GM19397 (cell line): ENCODE measurements around the gene DGKB.
"Not testable (repeated sequence)": the region's sequence is repeated elsewhere in the genome, so short reads cannot be mapped to it uniquely, and the experiment has no call there.

Experiments
- ATAC-seq: cut with Tn5 transposase; IDR thresholded peaks from one replicate; pipeline ENCODE4 v1.9.1; 2021; ENCODE audit warnings: mild to moderate bottlenecking, moderate library complexity; ENCODE audit not compliant: unreplicated experiment

The DGKB gene

DNA sequence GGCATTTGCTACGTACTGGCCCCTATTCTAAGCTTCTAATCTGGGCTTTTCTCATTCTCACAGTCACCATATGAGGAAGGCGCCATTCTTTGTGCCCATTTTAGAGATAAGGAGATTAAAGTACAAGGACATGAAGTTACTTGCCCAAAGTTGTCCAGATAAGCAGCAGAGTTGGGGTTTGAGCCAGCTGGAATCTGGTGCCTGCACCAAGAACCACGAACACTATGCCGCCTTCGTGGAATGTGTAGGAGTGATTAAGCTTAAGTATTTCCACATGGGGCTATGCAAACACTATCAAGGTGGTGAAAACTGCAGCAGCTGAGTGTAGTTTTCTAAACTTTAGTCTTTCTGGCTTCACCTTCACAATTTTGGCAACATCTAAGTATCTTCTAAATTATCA, 570.4 kb downstream of the DGKB start:
- ATAC-seq, result no peak

DNA sequence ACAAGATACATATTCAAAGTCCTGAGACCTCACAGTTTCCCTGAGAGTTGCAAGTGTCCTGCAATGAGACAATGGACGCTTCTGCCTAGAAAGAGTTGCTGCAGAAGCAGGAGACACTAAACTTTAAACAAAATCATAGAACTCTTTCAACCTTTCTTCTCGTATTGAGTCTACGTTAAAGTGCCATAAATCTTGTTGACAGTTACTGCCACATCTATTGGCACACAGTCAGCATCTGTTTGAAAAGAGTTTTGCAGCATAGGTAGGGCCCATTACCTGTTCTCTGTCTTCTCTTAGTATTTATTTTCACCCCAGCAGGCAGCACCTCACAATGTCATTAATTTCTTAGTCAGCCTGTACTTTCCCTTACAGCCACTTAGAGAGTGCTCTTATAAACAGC, 577.8 kb downstream of the DGKB start:
- no peak for ATAC-seq

DNA sequence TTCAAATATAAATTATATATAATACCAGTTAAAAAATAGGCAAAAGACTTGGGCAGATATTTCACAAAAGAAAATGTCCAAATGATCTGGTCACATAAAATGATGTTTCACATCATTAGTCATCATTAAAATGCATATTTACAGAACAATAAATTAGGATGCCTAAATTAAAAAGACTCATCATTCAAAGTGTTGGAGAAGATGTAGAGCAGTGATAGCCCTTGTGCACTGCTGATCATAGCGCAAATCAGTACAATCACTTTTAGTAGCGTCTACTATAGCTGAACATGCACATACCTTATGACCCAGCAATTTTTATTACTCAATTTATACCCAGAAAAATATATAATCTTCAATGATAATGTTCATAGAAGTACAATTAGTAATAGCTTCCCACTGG, 579.8 kb downstream of the DGKB start:
- no peak for ATAC-seq

DNA sequence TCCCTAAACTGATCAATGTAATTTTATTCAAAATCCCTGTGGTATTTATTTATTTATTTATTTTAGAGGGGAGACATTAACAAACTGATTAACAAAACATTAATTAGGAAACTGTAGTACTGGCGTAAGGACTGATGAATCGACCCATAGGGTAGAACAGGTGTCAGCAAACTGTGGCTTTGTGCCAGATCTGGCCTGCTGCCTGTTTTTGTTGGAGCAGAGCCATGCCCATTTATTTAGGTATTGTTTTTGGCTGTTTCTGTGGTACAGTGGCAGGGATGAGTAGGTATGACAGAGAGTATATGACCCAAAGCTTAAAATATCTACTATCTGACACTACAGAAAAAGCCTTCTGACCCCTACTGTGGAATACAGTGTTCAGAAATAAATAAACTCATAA, 580.6 kb downstream of the DGKB start:
- no peak for ATAC-seq

DNA sequence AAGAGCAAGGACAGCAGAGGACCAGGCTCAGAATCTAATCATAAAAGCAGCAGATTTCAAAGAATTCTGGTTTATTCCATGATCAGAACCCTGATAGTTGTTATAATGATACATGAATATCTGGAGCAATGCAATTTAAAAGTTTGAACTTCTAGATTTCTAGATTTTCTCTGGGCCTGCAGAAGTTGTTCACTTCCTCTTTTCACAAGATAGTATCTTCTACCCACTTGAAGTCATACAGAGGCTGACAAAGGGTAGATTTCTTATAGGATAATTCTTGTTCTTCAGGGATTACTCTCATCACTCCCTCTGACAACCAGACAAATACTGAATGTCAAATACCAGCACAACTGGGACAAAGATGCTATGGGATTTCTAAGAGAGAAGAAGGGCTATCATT, 593.1 kb downstream of the DGKB start:
- no peak for ATAC-seq

DNA sequence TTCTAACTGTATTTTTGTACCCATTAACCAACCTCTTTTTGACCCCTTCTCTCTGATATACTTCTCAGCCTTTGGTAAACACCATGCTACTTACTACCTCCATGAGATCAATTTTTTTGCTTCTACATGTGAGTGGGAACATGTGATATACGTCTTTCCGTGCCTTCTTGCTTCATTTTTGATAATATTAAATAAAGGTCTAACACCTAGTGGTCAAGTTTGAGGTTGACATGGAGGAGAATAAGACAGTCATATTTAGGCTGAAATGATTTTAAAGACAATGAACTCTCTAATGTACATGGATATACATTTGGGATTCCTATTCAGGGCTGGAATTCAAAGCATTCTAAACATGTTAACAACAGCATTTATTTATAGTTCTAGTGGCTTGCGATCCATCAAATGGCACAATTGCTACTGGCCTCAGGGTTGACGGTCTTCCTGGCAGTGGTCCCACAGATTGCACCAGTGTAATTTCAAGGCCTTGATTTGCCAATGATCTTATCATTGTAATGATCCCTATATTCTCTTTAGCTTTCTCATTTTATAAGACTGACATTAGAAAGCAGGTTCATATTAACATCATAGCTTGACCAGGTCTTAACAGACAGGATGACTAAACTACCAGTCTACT, 597.2 kb downstream of the DGKB start:
- no peak for ATAC-seq

DNA sequence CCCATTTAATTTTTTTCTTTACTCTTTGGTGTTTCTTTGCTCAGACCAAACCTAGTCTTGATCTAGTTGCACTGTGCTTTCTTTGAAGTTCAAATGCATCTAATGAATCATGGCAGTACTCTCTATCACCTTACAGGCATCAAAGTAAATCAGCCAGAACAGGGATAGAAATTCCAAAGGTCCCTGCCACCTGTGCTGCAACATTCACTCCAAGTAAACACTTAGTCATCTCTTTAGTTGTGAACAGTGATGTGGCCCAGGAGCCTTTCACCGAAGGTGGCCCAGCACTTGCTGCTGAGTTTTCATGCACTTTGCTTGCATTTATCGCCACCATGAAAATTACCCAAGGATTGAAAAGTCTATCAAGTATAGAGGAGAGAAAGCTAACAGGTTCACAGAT, 599.0 kb downstream of the DGKB start:
- no peak for ATAC-seq

DNA sequence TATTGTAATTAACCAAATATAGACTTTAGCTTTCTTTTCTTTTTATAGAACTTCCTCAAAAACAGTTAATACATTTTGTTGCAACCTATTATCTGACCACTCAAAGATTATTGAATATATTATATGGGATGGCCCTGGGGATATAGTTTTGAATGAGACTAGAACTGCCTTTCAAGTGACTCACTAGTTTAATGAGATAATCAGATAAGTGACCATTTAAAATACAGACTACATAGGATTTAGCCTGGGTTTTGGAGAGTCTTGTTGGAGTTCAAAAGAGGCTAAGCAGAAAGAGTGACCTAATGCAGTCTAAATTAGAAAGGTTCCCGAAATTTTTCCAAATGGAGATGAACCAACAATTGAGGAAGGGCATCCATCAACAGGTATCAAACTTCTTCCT, 607.9 kb downstream of the DGKB start:
- ATAC-seq, result no peak

DNA sequence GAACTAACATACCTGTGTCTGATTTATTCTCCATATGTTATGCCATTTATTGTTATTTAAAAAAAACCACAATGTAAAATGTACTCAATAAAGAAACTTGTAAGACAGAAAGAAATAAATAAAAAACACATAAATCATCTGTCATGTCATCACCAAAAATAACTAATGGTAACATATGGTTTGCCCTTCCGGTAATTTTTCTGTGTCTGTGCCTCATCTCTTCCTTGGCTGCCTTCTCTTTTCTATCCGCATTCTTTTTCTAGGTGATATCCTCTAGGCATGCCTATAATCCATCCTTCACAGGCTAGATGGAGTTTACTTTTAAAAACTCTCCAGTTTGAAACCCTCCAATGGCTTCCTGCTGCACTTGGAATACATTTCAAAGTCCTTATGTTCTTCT, 609.1 kb downstream of the DGKB start:
- no peak for ATAC-seq

DNA sequence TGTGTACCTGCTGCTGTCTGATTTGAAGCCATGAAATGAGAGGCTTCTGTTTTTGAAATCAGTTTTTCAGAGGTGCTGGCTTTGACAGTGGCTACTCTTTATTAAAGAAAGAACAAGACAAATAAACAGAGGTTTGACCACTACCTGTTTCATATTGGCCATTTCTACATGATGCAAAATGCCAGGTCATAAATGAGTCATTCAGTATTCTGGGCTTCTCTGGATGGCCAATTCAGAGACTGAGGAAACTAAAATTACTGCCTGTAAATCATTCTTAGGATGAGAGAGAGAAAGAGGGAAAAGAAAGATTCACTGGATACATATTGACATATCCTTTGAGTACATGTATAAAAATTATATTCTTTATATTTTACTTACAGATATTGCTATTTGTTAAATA, 609.8 kb downstream of the DGKB start:
- no peak for ATAC-seq

DNA sequence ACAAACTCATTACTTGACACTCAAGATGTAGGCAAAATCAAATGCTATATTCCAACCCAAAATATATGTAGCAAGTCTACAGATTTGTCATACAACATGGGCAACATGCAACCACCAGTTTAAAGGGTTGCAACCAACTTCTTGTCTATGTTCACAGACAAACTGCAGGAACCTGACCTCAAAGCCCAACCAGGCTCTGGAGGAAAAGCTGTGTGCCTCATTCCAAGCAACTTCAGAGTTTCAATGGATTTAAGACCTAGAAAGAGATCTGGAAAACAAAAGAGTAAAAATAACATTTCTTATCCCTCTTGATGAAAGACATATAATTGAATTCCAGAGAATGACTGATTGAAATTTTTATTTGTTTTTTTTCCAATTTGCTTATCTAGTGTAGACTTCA, 612.6 kb downstream of the DGKB start:
- no peak for ATAC-seq

DNA sequence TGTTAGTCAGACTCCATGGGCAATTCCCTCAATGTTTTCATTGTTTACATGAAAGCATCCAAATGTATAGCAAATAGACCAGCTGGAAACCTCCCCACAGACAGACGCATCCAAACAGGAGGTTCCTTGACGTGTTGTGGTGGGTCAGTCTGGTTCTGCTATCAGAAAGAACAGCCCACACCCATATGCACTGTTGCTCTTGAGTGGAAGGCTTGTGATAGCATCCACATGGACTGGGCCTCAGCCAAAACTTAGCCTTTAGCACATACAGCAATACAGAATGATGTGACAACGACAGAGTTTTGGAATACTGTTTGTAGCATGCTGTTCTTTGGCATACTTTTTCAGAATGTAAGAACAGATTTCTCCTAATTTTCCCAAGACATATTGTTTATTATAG, 613.9 kb downstream of the DGKB start:
- no peak for ATAC-seq

DNA sequence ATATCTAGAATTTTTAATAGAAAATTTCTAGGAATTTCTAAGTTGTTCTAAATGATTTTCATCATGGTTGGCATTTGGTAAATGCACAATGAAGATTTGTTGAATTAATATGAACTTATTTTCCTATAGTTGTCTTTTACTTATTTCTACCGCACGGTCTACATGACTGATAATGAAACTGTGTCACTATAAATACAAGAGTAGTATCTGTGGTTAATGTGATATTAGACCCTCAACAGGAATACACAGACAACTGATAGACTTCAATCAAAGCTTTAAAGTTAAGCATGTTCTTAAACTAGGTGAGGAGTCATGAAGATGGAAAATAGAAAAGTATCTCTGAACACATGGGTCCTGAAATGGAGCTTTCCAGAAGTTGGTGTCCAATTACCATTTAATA, 615.2 kb downstream of the DGKB start:
- ATAC-seq, result no peak

DNA sequence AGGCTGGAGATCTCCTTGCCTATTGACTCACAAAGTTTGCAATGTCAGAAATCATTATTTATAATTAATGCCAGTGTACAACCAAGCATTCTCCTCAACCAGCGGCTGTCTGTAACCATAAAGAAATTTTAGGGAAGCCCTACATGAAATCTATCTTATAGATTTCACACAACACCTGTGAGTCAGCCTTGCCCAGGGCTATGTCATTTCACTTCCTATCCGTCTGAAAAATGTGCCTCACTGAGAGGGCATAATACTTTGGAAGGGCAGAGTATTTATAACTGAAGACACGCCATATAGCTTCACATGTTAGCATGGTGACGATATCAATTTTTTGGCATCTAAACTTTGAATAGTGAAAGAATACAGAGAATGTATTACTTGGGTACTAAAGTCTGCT, 616.5 kb downstream of the DGKB start:
- ATAC-seq, result no peak

DNA sequence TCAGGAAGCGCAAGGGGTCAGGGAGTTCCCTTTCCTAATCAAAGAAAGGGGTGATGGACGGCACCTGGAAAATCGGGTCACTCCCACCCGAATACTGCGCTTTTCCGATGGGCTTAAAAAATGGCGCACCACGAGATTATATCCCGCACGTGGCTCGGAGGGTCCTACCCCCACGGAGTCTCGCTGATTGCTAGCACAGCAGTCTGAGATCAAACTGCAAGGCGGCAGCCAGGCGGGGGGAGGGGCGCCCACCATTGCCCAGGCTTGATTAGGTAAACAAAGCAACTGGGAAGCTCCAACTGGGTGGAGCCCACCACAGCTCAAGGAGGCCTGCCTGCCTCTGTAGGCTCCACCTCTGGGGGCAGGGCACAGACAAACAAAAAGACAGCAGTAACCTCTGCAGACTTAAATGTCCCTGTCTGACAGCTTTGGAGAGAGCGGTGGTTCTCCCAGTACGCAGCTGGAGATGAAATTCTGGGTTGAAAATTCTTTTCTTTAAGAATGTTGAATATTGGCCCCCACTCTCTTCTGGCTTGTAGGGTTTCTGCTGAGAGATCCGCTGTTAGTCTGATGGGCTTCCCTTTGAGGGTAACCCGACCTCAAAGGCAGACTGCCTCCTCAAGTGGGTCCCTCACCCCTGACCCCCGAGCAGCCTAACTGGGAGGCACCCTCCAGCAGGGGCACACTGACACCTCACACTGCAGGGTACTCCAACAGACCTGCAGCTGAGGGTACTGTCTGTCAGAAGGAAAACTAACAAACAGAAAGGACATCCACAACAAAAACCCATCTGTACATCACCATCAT, 623.3 kb downstream of the DGKB start:
- not testable (repeated sequence) for ATAC-seq

DNA sequence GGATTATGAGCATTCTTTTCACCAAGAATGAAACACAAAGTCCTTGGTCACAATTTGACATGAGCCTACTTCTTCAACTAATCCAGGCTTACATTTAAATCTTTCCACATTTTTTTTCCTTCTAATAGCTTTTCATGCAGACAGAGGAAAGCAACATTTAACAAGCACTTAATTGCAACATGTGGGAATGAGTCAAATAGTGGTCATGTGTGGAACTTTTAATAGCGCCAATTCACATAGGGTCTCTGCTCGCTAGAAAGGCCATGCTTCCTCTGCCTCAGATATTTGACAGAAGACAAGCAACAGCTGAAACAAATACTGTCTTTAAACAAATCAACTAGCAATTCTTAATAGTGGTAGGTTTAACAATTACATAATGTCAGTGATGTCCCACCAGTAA, 627.2 kb downstream of the DGKB start:
- ATAC-seq, result no peak

DNA sequence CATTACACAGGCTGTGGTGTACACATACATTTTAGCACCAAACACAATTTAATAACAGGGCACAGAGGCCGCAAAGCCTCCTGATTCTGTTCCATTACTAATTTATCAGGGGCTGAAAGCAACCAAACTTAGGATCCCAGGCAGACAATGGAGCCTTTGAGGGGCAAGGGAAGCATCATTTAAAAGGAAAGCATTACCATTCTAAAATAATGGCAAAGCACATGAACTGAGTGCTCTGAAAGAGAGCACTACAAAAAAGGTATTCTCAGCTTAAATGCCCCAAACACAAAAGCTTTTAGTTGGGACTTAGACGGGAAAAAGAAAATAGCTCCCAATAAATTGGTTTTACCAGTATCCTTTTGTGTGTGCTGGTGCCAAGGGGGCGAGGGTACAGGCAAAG, 631.1 kb downstream of the DGKB start:
- no peak for ATAC-seq

DNA sequence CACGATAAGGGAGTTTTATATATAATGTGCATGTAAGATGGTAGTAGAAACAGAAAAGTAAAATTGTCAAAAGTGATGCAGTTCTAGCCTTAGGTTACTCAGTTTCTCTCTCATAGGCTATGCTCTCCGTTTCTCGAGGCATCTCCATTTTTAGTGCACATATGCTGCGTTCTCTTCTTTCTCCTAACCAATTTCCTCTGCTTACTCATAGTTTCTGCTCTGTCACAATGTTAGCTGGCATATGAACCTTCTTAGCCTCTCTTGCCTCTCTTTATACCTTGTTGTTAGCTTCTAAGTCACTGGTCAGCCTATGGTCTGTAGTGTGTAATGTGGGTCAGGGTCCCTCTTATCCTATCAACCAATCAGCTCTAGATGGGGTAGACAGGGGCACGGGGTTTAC, 632.5 kb downstream of the DGKB start:
- ATAC-seq, result no peak

DNA sequence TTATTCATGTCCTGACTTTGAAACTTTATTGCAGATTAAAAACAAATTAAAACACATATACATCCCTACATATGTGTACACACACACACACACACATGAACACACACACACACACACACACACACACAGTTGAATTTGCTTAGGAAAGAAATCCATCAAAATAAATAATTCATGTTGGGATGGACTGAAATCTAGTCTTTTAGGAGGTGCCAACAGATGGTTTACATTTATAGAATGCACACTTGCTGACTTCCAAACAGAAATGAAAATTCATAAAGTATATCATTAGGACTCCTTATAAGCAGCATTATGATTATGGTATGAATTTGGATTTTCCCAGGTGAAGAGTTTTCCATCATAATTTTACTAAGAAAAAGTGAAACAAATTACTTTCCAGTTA, 642.5 kb downstream of the DGKB start:
- no peak for ATAC-seq

DNA sequence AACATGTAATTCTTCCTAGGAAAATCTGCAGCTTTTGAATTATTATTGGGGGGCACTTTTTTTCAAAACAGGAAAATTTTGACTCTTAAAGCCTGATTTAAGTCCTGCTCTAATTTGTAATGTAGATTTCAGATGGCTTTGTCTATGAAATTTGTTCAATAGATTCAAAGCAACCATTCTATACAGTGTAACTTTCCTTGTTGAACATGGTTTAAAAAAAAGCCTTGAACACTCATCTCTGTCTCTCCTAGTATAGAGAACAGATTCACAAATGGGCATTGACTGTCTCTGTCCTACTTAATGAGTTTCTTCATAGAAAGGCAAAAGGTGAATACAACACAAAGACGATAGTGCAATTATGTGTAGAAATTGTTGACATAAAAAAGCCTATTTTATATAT, 643.7 kb downstream of the DGKB start:
- no peak for ATAC-seq

DNA sequence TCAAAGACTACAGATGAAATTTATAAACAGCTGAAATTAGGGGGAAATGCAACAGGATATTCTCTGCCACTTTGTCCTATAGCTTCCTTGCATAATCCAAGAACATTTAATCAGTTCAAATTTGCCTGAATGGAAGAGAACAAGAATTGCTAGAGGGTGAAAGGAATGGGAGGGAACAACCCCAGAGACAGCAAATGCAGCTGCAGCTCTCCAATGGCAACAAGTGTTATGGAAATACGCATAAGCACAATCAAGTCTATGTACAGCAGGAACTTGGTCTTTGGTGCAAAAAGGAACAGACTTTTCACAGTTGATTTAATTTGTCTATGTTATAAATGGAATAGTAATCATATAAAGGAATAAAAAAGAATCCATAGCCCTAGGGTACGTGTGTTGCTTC, 644.1 kb downstream of the DGKB start:
- ATAC-seq, result no peak

DNA sequence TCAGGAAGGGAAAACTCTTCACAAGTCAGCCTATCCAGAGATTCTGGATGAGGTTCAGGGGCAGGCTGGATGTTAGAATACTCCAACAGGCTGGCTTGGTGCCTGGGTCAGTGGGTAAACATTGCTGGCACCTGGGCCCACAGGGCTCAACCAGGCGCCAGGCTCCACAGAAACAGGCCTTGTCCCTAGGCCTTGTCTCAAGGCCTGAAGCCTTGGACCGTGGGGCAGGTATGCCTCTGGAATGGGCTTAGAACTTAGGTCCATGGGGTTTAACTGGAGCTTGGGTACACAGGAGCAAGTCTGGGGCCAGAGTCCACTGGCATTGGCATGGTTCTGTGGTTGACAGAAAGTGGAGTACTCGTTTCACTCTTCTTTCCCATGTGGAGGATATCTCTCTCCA, 650.1 kb downstream of the DGKB start:
- ATAC-seq, result no peak

DNA sequence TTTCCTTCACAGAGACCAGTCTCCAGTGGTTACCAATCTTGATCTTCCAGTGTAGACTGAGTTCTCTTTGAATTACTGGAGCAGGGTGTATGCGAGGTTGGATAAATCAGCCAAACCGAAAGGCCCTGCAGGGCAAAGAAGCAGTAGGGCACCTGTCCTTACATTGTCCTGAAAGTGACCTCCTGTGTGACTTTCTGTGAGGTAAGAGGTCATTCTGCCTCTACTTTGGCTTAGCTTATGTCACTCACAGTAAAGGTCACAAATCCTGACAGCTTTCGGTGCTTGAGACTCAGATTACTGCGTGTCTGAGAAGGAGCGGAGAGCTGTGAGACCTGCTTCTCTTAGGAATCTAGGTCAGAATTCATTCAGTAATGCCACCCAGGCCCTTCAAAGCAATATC, 660.4 kb downstream of the DGKB start:
- no peak for ATAC-seq
